ENCODE results near the gene AHI1.
"Not testable (repeated sequence)": the region's sequence is repeated elsewhere in the genome, so short reads cannot be mapped to it uniquely, and the experiment has no call there.

The AHI1 gene

DNA sequence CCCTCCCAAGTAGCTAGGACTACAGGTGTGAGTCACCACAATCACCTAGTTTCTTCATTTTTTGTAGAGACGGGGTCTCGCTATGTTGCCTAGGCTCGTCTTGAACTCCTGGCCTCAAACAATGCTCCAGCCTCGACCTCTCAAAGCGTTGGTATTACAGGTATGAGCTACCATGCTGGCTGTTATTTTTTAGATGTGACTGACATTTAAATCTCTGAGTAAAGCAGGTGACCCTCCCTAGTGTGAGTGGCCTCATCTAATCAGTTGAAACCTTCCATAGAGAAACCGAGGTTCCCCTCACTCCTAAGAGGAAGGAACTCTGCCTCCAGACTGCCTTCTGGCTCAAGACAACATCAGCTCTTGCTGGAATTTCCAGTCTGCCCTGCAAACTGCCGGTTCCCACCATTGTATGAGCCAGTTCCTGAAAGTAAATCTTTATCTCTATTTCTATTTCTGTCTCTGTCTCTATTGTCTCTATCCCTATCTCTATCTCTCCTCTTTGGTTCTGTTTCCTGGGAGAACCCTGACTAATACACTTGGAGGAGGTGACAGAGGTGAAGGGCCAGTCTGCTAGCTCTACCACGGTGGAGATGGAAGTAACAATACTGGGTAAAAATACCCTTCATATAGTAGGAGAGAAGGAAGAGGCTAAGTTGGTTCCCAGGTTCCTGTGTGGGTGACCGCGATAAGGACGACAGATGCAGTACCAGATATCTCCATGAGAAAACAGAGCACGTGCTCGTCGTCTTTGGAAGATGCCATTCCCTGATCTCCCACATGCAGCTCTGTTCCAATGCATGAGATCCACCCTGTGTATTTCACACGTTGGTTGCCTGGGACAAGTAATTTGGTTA lies 235.4 kb downstream of the AHI1 start:
- DNase-seq (ENCODE audit: low spot score), result no peak

DNA sequence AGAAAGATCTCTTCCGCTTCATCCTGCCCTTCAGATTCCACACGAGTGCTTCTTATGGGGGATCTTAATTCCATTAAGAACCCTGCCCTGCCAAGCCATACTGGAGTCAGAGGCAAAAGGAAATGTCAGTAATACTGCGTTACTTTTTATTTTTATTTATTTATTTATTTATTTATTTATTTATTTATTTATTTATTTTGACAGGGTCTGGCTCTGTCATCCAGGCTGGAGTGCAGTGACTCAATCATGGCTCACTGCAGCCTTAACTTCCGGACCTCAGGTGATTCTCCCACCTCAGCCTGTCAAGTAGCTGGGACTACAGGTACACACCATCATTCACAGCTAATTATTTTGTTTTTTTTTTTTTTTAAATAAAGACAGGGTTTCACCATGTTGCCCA lies 236.9 kb downstream of the AHI1 start:
- no peak for DNase-seq (ENCODE audit: low spot score)

DNA sequence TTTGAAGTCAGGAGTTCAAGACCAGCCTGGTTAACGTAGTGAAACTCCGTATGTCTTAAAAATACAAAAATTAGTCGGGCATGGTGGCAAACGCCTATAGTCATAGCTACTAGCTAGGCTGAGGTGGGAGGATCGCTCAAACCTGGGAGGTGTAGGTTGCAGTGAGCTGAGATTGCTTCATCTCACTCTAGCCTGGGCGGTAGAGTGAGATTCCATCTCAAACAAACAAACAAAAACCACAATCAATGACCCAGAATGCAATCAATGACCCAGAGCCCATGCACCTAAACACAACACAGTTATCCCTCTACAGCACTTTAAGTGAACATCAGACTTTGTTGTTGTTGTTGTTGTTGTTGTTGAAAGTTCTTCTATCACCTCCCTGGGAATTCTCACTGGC lies 238.6 kb downstream of the AHI1 start:
- DNase-seq (ENCODE audit: low spot score), result no peak

DNA sequence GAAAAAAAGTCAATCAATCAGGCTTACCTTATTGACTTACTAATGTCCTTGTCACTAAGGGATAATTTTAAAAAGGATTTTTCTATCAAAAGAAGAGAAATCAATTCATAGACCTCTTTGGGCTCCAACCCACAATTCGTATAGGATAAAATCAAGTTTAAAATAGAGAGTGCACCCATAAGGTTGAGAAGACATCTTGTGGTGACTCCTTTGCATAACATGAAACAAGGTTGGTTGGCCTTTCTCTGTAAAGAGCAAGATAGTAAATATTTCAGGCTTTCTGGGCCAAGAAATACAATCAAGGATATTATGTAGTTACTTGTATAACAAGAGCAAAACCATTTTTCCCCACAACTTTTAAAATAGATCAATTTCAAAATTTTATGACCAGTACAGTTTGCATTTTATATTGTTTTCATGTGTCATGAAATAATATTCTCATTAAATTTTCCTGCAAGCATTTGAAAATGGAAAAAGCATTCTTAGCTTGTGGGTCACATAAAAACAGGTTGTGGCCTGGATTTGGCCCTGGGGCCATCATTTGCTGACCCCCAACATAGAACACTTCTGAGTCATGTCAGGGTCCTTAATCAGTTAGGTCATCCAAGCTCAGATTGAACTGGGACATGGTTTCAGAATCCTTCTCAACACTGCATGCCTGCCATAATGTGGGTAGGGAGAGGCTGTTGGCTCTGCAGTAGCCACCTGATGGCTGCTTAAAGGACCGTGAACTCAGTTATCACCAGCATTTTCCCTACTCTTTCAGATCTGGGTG lies 239.7 kb downstream of the AHI1 start:
- no peak for DNase-seq (ENCODE audit: low spot score)

DNA sequence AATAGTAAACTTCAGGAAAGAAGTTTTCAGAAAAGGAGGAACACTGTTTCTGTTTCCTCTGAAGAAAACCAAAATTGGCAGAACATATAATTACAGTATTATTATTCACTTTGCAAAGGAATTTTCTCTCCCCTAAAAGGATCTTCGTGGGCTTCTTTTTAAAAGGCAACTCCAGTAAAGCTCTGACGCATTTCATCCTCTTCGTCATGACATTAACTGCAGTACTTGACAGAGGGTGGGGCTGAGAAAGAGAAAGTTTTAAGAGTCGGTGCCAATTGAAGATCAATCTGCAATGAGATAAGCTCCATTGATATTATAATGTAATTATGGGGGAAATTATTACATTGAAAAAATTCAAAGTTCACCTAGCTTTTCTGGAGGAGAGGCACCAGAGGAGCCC lies 240.7 kb downstream of the AHI1 start:
- DNase-seq (ENCODE audit: low spot score), result no peak

DNA sequence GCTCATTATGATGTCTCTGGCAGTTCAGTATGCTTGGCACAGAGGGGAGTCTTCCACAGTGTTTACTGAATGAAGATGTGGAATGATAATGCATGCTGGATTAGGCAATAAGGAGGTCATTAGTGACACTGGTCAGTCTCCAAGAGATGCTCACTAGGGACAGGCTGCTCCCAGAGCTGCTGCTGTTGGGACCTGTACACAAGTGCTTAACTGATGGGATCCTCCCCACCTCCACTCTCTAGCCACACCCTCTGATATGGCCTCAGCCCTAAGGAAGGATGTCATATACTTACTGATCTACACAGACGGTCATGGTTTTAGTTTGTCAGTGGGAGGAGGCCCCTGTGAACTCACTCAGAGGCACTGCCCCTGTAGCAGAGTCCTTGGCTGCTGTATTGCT lies 243.1 kb downstream of the AHI1 start:
- DNase-seq (ENCODE audit: low spot score), result no peak

DNA sequence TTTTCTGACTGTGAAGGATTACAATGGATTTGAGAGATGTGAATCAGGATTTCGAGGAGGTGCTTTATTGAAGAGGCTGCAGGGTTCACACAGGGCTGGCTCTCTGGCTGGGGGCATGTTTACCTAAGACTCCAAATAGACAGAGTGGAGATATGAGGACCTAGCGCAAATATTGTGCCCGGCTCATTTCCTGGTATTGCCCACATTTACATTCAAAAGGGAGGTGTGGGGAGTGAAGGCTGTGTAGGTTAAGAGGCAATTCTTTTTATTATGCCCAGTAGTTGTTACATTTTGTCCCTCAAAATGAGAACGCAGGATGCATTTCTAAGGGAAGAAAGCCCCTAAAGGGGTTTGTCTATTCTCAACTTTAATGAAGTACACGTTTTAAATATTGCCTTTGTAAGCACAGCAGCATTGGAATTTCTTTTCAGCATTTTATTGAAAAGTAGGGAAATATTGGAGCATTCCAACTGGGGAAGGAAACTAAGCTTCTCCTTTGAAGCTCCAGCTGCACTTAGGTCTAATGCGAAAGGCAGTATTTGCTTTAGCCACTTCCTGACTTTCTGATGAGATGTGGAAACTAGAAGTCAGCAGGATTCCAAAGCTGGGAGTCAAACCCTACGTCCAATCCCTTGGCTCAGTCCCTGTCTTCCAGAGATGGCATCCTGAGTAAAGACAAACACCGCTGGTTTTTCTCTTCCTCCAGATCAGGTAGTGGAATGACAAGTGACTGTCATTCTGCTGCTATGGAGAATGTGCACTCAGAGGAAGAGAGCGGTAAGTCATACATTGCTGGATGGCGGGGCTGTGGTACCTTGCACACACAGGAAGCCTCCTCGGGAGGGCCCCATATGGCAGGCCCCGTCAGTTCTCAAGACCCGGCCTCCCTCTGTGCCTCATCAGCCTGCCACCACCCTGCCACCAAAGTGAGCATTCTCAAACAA lies 245.8 kb downstream of the AHI1 start:
- no peak for DNase-seq (ENCODE audit: low spot score)

DNA sequence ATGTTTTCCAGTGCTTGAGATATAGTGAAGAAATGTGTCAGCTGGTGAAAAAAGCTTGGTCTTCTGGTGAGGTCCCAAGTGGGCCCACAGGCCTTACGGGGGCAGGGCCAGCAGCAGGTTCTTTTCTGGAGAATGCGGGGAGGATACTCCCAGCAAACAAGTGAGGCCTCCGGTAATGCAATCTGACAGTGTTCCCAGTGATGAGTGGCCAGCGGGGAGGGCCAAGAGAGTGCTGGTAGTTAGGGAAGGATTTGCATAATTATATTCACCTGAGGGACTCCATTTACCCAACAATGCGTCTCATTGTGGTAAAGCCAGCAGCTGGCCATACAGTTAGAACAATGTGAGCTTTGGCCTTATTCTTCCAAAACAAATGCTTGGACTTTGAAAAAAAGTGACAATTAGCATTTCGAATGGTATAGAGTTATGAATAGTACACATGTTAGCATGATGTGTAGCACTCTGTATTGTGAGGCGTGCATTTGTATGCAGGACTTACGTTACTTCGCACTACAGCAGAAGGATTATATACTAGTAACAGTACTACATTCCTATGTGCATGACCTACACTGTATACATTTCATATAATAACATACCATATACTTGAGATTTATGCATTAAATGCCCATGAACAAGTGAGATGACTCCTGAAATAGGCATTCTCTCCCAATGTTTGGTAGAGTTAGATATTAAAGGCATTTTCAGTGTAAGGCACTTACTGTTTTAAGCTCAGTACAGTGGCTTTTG lies 246.6 kb downstream of the AHI1 start:
- DNase-seq (ENCODE audit: low spot score), result no peak

DNA sequence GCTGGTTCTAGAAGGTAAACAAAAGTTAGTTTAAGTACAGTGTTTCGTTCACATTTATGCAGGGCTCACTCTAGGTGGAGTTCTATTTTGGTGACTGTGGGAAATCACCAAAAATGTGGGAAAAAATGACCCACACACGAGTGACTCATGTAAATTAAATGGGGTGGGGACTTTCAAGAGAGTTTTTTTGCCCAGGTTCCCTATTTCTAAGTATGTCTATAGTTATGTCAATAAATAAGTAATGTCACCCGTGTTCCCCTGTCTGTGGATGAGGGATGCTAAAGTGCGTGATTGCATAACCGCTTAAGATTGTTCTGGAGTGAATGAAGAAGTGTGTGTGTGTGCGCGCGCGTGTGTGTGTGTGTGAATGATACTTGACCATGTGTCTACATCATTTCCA lies 247.3 kb downstream of the AHI1 start:
- DNase-seq (ENCODE audit: low spot score), result no peak

DNA sequence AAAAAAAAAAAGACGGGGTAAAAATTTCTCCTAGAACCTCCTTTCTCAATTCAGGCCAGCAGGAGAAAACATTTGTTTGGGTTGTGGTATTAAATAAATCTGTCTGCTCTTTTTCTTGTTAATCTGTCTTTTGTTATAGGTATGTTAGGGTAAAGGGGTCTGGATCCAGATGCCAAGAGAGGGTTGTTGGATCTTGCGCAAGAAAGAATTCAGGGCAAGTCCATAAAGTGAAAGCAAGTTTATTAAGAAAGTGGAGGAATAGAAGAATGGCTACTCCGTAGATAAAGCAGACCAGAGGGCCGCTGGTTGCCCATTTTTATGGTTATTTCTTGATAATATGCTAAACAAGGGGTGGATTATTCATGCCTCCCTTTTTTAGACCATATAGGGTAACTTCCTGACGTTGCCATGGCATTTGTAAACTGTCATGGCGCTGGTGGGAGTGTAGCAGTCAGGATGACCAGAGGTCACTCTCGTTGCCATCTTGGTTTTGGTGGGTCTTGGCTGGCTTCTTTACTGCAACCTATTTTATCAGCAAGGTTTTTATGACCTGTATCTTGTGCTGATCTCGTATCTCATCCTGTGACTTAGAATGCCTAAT lies 251.0 kb downstream of the AHI1 start:
- DNase-seq (ENCODE audit: low spot score), result not testable (repeated sequence)

DNA sequence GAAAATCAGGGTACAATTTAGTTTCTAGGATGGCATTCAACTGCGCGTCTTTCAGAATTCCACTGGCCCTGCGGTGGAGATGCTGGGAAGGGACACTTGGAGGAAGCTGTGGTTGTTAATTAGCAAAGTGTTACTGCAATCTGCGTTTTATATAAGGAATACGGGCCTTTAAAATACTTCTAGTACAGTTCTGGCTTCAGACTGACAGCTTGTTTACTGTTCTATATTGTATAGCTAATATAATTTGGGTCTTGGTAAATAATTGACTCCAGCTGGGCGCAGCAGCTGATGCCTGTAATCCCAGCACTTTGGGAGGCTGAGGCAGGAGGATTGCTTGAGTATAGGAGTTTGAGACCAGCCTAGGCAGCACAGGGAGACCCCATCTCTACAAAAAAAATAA lies 252.7 kb downstream of the AHI1 start:
- no peak for DNase-seq (ENCODE audit: low spot score)

DNA sequence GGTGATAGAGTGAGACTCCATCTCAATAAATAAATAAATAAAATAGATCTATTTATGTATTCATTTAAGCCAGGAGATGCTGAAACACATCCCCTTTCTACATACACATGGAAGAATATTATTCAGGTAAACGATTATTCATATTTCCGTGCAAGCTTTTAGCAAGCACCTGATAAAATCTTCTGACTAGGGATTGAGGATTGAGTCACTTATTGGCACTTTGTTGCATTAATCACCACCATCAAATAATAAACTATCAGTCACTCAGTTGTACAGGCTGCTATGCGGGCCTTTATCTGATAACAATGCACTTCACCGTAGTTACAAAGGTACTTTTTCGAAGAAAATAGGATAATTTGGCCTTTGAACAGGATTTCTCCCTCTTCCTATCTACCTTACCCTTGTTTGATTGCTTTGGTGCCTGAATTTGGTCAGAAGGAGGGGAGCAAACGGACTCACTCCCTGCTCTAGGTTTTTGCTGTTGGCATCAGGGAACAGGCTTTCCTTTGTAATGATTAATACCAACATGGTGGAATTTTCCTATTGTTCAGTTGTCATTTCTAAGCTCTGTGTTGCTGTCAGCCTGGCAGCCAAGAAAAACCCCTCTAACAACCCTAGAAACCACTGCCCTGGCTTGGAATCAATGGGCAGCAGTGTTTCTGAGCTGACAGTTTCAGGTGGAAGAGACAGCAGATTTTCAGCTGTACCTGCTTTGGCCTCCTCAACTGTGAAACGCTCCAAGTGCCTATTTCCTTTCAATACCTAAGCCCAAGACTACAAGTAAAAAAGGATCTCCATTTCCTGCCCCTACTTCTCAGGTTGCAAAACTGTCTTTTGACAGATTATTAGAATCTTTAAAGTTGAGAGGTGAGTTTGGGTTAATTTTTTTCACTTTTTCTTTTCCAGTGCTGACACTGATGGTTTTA lies 253.4 kb downstream of the AHI1 start:
- no peak for DNase-seq (ENCODE audit: low spot score)

DNA sequence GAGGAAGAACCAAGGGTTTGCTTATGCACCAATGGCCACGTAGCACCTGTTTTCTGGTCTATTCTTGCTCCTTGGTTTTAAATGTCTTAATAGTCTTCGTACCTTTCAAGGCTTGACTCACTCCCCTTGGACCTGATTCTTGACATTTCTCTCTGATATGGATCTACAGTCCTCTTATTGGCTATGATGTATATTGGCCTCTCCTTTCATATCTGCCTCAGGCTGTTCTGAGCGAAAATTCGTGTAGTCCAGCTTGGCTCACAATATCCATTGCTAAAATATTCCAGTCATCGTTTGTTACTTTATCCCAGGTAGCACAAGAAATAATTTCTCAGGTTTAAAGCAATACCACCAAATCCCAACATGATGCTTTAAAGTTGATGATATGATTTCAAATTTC lies 256.8 kb downstream of the AHI1 start:
- DNase-seq (ENCODE audit: low spot score), result no peak

DNA sequence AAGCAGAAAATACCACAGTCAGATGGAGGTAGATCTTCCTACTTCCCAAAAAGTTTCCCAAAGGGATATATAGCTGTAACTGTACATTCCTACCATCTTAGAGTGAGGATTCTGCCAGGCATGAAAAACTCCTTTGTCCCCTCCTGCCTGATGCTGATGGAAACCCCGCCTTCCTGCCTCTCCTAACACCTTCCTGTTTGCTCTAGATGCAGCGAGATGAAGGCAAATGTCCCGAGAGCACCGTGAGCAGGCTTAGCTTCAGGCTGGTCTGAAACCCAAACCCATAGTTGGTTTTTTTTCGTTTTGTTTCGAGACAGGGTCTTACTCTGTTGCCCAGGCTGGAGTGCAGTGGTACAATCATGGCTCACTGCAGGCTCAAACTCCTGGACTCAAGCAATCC lies 260.8 kb downstream of the AHI1 start:
- DNase-seq (ENCODE audit: low spot score), result no peak

DNA sequence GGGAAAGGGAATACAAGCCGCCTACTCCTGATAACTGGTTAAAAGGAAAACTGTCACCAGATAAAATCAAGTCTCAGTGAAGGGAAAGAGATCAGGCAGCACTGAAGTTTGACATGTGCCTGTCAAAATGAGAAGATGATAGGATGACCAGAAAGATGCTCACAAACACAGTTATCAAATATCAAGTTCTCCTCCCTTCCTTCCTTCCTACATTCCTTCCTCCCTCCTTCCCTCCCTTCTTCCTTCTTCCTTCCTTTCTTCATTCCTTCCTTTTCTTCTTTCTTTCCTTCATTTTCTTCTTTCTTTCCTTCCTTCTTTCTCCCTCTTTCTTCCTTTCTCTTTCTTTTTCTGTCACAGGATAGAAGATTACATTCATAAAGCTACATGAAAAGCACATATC lies 261.2 kb downstream of the AHI1 start:
- DNase-seq (ENCODE audit: low spot score), result no peak

DNA sequence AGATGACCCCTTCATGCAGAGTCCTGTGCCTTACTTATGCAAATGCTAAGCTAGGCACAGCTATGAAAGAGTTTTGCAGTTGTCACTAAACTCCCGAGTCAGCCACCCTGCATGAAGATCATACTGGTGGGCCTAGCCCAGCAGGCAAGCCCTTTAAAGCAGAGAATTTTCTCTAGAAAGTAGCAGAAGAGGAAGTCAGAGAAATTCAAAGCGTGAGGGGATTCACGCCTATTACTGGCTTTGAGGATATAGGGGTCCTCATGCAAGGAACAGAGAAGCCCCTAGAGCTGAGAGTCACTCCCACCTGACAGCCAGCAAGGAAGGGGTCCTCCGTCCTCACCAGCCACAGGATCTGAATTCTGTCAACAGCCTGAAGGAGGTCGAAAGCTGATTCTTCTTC lies 261.8 kb downstream of the AHI1 start:
- no peak for DNase-seq (ENCODE audit: low spot score)

DNA sequence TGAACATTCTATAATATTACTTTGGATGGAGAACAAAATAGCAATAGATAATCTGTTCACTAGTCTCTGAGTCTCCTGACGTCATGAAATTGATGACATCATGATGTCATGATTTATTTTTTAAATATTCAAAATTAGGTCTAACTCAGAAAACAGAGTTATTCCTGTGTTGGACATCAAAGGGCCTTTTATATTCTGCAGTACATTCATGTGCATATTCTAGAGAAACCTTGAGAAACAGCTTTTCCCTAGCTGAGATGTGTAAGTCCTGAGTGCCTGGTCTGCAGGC lies 263.1 kb downstream of the AHI1 start:
- DNase-seq (ENCODE audit: low spot score), result no peak

DNA sequence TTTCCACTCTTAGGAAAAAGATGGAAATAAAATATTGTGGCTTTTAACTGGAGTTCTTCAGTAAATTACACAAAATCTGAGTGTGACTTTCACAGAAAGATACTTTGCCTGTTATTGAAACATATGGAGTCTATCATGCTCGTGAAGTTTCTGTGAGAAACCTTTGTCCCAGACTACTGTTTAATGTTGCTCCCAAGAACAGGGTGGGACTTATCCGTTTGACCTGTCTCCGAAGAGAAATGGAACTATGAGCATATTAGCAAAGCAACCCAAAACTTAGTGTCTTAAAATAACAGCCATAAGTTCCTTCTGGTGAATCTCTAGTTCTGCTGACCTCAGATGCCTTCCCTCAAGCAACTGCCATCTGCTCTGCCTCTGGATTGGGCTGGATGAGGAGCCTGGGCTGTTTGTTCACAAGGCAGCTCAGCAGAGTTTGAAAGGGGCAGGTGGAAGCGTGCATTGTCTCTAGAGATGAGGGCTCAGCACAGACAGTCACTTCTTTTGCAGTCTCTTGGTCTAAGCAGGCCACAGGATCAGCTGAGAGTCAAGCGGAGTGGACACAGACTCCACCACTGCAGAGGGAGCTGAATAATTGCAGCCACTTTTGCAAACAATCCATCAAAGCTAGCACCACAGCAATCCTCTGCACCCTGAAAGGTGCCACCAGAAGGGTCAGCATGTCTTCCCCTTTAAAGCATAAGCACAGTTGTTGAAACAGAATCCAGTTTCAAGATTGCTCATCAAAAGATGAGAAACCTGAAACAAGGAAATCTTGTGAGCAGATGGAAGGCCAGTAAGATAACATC lies 263.7 kb downstream of the AHI1 start:
- no peak for DNase-seq (ENCODE audit: low spot score)

Measured in NAMALWA (cell line).